ENCODE measurements around the gene AASS. TPM values are rescaled to one million over a fixed set of nuclear protein-coding genes. Genes with fewer than 3 reads are reported as not detected.

AASS gene

GRCh38 chr7:122038904-122039303 is 105.1 kb downstream of the AASS start:
- Histone ChIP-seq H3K9ac (ENCODE audit: low read depth, low read length) (no peak overlapping the region), H3K27me3 (ENCODE audit: control insufficient read depth, insufficient read depth, low read length) (no peaks in the 10 kb centered on the region), H3K4me1 (ENCODE audit: control insufficient read depth, insufficient read depth, low read length) (peaks cover 2% of the 10 kb centered on the region), H3K4me2 (ENCODE audit: low read length) (peak overlapping the region; percentile 38), H3K4me3 (ENCODE audit: low read length) (no peak overlapping the region), H3K36me3 (ENCODE audit: insufficient read depth, low read length) (no peaks in the 10 kb centered on the region), H3K9me3 (replicated peaks; ENCODE audit: low read length) (no peaks in the 10 kb centered on the region)

- Histone ChIP-seq H3K4me2 (ENCODE audit: low read length) (no peak overlapping the region), H3K4me1 (ENCODE audit: control insufficient read depth, insufficient read depth, low read length) (peaks cover 2% of the 10 kb centered on the region), H3K9ac (ENCODE audit: low read depth, low read length) (no peak overlapping the region), H3K4me3 (ENCODE audit: low read length) (no peak overlapping the region), H3K27me3 (ENCODE audit: control insufficient read depth, insufficient read depth, low read length) (no peaks in the 10 kb centered on the region), H3K36me3 (ENCODE audit: insufficient read depth, low read length) (no peaks in the 10 kb centered on the region), H3K9me3 (replicated peaks; ENCODE audit: low read length) (no peaks in the 10 kb centered on the region)
Measured at GRCh38 chr7:122038134-122038533, 105.9 kb downstream of the AASS start.

DNA sequence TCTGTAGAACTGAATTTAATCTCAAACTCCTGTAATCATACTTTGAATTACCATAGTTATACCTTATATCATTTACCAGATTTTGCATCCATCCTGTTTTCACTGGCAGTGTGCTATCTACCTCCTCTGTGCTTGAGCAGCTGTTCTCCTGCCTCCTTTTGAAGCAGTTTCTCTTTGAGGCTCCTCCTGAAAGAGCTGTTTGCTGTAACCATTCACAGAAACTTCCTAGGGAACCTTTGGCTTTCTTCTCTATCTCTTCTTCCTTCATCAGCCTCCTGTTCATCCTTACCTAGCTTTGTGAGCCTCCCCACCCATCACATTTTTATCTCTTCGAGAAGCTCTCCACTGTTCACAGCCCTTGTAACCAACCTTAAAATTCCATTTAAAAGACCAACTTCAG is 108.2 kb downstream of the AASS start:
- no peaks in the 10 kb centered on the region for H3K36me3 ChIP-seq (ENCODE audit: insufficient read depth, low read length)
- no peak overlapping the region for H3K9ac ChIP-seq (ENCODE audit: low read depth, low read length)
- H3K4me2 ChIP-seq (ENCODE audit: low read length), result no peak overlapping the region
- H3K27me3 ChIP-seq (ENCODE audit: control insufficient read depth, insufficient read depth, low read length), result no peaks in the 10 kb centered on the region
- H3K4me1 ChIP-seq (ENCODE audit: control insufficient read depth, insufficient read depth, low read length), result peaks cover 2% of the 10 kb centered on the region
- H3K4me3 ChIP-seq (ENCODE audit: low read length), result no peak overlapping the region
- H3K9me3 ChIP-seq (replicated peaks; ENCODE audit: low read length), result no peaks in the 10 kb centered on the region

DNA sequence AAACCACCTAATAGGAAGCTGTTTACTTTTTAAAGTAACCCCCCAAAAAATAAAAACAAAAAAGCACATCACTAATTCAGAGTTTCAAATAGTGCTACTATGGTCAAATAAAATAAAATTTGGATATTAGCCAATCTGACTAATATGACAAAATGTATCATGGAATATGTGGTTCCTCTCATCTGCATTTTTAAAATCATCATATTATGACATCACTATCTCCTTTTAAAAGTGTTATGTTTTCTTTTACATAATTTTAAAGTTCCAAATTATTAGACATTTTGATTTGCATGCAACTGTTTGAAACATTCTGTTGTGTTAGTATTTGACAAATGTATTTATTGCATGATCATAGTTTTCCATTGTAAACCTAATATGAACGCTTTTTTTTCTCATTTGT is 110.4 kb downstream of the AASS start:
- Histone ChIP-seq H3K9me3 (replicated peaks; ENCODE audit: low read length) (no peaks in the 10 kb centered on the region), H3K36me3 (ENCODE audit: insufficient read depth, low read length) (no peaks in the 10 kb centered on the region), H3K9ac (ENCODE audit: low read depth, low read length) (no peak overlapping the region), H3K4me2 (ENCODE audit: low read length) (no peak overlapping the region), H3K4me3 (ENCODE audit: low read length) (no peak overlapping the region), H3K27me3 (ENCODE audit: control insufficient read depth, insufficient read depth, low read length) (no peaks in the 10 kb centered on the region), H3K4me1 (ENCODE audit: control insufficient read depth, insufficient read depth, low read length) (peaks cover under 1% of the 10 kb centered on the region)

- Histone ChIP-seq H3K36me3 (ENCODE audit: insufficient read depth, low read length) (no peaks in the 10 kb centered on the region), H3K4me1 (ENCODE audit: control insufficient read depth, insufficient read depth, low read length) (no peaks in the 10 kb centered on the region), H3K4me2 (ENCODE audit: low read length) (no peak overlapping the region), H3K9ac (ENCODE audit: low read depth, low read length) (no peak overlapping the region), H3K4me3 (ENCODE audit: low read length) (no peak overlapping the region), H3K27me3 (ENCODE audit: control insufficient read depth, insufficient read depth, low read length) (no peaks in the 10 kb centered on the region), H3K9me3 (replicated peaks; ENCODE audit: low read length) (no peaks in the 10 kb centered on the region)
Measured at GRCh38 chr7:122027058-122027457, 117.0 kb downstream of the AASS start.

Small RNA genes within 50 kb of the gene (small RNA-seq; reads per million reads assigned to genes)
- not detected for gene RNU7-154P
